Heart right ventricle (tissue), 16 donors: ENCODE measurements around the gene ITSN2. TPM values are rescaled to one million over a fixed set of nuclear protein-coding genes. Genes with fewer than 3 reads are reported as not detected.
A peak's percentile ranks its signal among the peaks of the same experiment; 100 is the strongest.

ENCODE experiments used
- ATAC-seq, 8 donors: fragments of 200-7000 bp; cut with Tn5 transposase; one replicate each; pipeline ENCODE4 v1.9.1; 2020; ENCODE audit warnings: mild to moderate bottlenecking in 8 of 8, moderate library complexity in 8 of 8, moderate number of reproducible peaks in 1 of 8
- DNase-seq, 2 donors: peaks; one replicate each; pipeline ENCODE4 v3.0.0-alpha.2; 2020
- H3K27ac ChIP-seq, 10 donors: fragments of 200-600 bp; sonication (generic) in 2 of 10; one replicate each; pipeline versions ENCODE4 v1.5.0 to v1.8.0; 2020 to 2022; ENCODE audit warnings: mild to moderate bottlenecking in 3 of 10
- H3K27me3 ChIP-seq, 7 donors: fragments of 200-600 bp; one replicate each; pipeline ENCODE4 v1.8.0; 2021 to 2022; ENCODE audit warnings: mild to moderate bottlenecking in 2 of 7
- H3K36me3 ChIP-seq, 9 donors: fragments of 200-600 bp; sonication (generic) in 1 of 9; one replicate each; pipeline versions ENCODE4 v1.5.0 to v1.8.0; 2020 to 2022; ENCODE audit warnings: mild to moderate bottlenecking in 2 of 9
- H3K4me1 ChIP-seq, 9 donors: fragments of 200-600 bp; sonication (generic) in 1 of 9; one replicate each; pipeline versions ENCODE4 v1.5.0 to v1.8.0; 2020 to 2022; ENCODE audit warnings: mild to moderate bottlenecking in 4 of 9
- H3K4me3 ChIP-seq, 10 donors: fragments of 200-600 bp; sonication (generic) in 2 of 10; one replicate each; pipeline versions ENCODE4 v1.5.0 to v1.8.0; 2020 to 2022; ENCODE audit warnings: mild to moderate bottlenecking in 7 of 10, moderate library complexity in 2 of 10
- H3K9me3 ChIP-seq, 11 donors: fragments of 200-600 bp in 10 of 11; sonication (generic) in 2 of 11; one replicate each; pipeline versions ENCODE4 v1.5.0 to v1.8.0; 2013 to 2022; ENCODE audit warnings: mild to moderate bottlenecking in 2 of 11, control low read depth in 1 of 11, moderate library complexity in 1 of 11
- CTCF ChIP-seq, 9 donors: fragments of 200-600 bp; sonication (generic) in 2 of 9; IDR thresholded peaks; one replicate each; pipeline versions ENCODE4 v1.5.0 to v1.8.0; 2021 to 2022; ENCODE audit warnings: antibody characterized with exemption in 9 of 9, mild to moderate bottlenecking in 5 of 9, moderate library complexity in 1 of 9
- WGBS, 2 donors: extraction: QIAGEN DNeasy Blood & Tissue Kit; methylation state at CpG; one replicate each; pipeline ENCODE4 v1.1.7; 2013; ENCODE audit warnings: inconsistent platforms in 1 of 2; 5-methylcytosine and 5-hydroxymethylcytosine counted together
- intact Hi-C, 10 donors: fragments of 100-400 bp; cut with DNase I; formaldehyde crosslinking; loops; one replicate each; pipeline versions ENCODE4 v1.11.1 to v1.14.2; 2022
- polyA plus RNA-seq, 2 donors: library from polyadenylated mRNA; stranded (reverse); fragments of 200-250 nt; gene quantifications; one replicate each; pipeline ENCODE4 v1.2.3, GENCODE V29; 2013
- total RNA-seq, 10 donors: library from RNA; stranded (reverse); fragmentation: NEBNext Ultra II Directional in 3 of 10; extraction: Animal tissue kit (Norgen Biotek cat#: 25700) in 3 of 10; gene quantifications; one replicate each; pipeline versions ENCODE4 v1.2.1 to v1.2.4, GENCODE V29; 2021 to 2023
- donor health status: Arrhythmogenic right ventricular cardiomyopathy.
- donor health status: ischemic (EF 13 %, LVEDD 7.1; RV severe dilation, severe dysfunction).
- donor health status: healthy with polysubstance abuse.
- donor health status: DM: no; HTN: yes; CAD: no.
- donor health status: DM: no; HTN: no; CAD: no.
- donor health status: ischemic (EF 25% LVEDD 6.9; RV normal size, moderate dysfunction).
- donor health status: ischemic (EF 25% LVEDD 5.7; RV mildly dilated, moderate dysfunction).
- donor health status: healthy.
- donor health status: DM: yes; HTN: yes; CAD: no.
- donor health status: Ischemic cardiomyopathy.
- donor health status: ischemic (EF 35%, LVEDD 5.7; RV mildly dilated, moderate dysfunction).
- donor health status: nonischemic (EF 11% LVEDD 7.7; RV severe dilation, severe dysfunction).
- donor health status: DM: yes; HTN: yes; CAD: no.
- donor health status: PGD.
- donor health status: ischemic (EF 29% LVEDD 5.4; RV normal size, mild dysfunction).
- donor health status: nonischemic (EF 23%, LVEDD 6.1; RV moderate dilation, normal function).

Gene ITSN2
- total and polyA plus RNA-seq, 12 donors = 16.8 to 49.8 (median 38.2) TPM

- Histone ChIP-seq H3K4me1 (peaks cover 4 to 84% (median 66%) of the 10 kb centered on the region in 9 donors), H3K27me3 (no peaks in the 10 kb centered on the region), H3K36me3 (no peaks in the 10 kb centered on the region), H3K27ac (no peak overlapping the region), H3K9me3 (no peaks in the 10 kb centered on the region), H3K4me3 (no peak overlapping the region)
- ATAC-seq (no peak), DNase-seq (no peak)
- no peak for TF ChIP-seq CTCF (IDR thresholded peaks at IDR 0.05)
- intact Hi-C loops = no loop called here
Measured at GRCh38 chr2:24349097-24349496, 11.2 kb downstream of the ITSN2 start.

- Histone ChIP-seq H3K9me3 (no peaks in the 10 kb centered on the region), H3K27me3 (no peaks in the 10 kb centered on the region), H3K4me3 (no peak overlapping the region), H3K4me1 (peaks cover 0 to 78% (median 57%) of the 10 kb centered on the region in 9 donors), H3K27ac (no peak overlapping the region), H3K36me3 (no peaks in the 10 kb centered on the region)
- intact Hi-C loops = no loop called here
- WGBS, 2 donors = 76 to 82% methylated on average over 4 of the region's 4 CpGs
- TF ChIP-seq CTCF (IDR thresholded peaks at IDR 0.05) = no peak
- DNase-seq = no peak
- ATAC-seq = no peak
Measured at GRCh38 chr2:24345937-24346336, 14.4 kb downstream of the ITSN2 start.

- Histone ChIP-seq H3K9me3 (no peaks in the 10 kb centered on the region), H3K27ac (peak overlapping the region in 4 of 10 donors; percentile 7 to 49 (median 30)), H3K4me3 (no peak overlapping the region), H3K27me3 (no peaks in the 10 kb centered on the region), H3K36me3 (no peaks in the 10 kb centered on the region), H3K4me1 (peaks cover 0 to 70% (median 52%) of the 10 kb centered on the region in 9 donors)
- DNase-seq (no peak), ATAC-seq (no peak)
- WGBS, 2 donors = 80 to 96% methylated on average over 1 of the region's 1 CpG
- no peak for TF ChIP-seq CTCF (IDR thresholded peaks at IDR 0.05)
- intact Hi-C loops = no loop called here
Measured at GRCh38 chr2:24343225-24343882, 17.0 kb downstream of the ITSN2 start.

GRCh38 chr2:24342110-24342910, 18.0 kb downstream of the ITSN2 start:
- peak overlapping the region in 2 of 10 donors; percentile 10 to 13 for H3K27ac ChIP-seq
- WGBS, 2 donors = 87% methylated on average over 9 of the region's 9 CpGs
- H3K4me3 ChIP-seq = no peak overlapping the region
- intact Hi-C loops = no loop called here
- H3K9me3 ChIP-seq = no peaks in the 10 kb centered on the region
- no peak for TF ChIP-seq CTCF (IDR thresholded peaks at IDR 0.05)
- DNase-seq (no peak), ATAC-seq (no peak)
- H3K27me3 ChIP-seq = no peaks in the 10 kb centered on the region
- peaks cover 0 to 78% (median 57%) of the 10 kb centered on the region in 9 donors for H3K4me1 ChIP-seq
- H3K36me3 ChIP-seq = no peaks in the 10 kb centered on the region
